Measurements from ENCODE around the gene ZNF616. TPM values are rescaled to one million over a fixed set of nuclear protein-coding genes. Genes with fewer than 3 reads are reported as not detected.

The ZNF616 gene
- total and polyA plus RNA-seq, 8 donors, result 2.4 to 9.1 (median 4.8) TPM

DNA sequence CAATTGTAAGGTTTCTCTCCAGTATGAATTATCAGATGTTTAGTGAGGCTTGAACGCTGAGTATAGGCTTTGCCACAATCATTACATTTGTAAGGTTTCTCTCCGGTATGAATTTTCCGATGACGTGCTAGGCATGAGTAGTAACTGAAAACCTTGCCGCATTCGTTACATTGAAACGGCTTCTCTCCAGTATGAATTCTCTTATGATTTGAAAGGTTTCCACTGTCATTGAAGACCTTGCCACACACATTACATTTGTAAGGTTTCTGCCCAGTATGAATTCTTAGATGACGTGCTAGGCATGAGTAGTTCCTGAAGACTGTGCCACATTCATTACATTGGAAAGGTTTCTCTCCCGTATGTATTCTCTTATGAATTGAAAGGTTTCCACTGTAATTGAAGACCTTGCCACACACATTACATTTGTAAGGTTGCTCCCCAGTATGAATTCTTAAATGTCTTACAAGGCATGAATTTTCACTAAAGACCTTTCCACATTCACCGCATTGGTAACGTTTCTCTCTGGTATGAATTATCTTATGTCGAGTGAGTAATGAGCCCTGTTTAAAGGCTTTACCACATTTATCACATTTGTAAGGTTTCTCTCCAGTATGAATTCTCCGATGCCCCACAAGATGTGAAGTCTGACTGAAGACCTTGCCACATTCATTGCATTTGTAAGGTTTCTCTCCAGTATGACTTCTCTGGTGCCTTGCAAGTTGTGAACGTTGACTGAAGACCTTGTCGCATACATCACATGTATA is 16.0 kb upstream of the ZNF616 start:
- FAIRE-seq (no peak), ATAC-seq (no peak), DNase-seq (no peak)
- no peak for TF ChIP-seq CTCF (IDR thresholded peaks at IDR 0.05)
- Histone ChIP-seq H3K4me3 (no peak overlapping the region), H3K4me1 (no peaks in the 10 kb centered on the region), H3K27me3 (no peaks in the 10 kb centered on the region), H3K27ac (no peak overlapping the region), H3K9me3 (peaks cover 0 to 15% (median 0%) of the 10 kb centered on the region in 4 donors), H3K36me3 (peaks cover 2 to 11% (median 10%) of the 10 kb centered on the region in 3 donors)
- intact Hi-C loops (cut with DNase I), result no loop called here
- WGBS, 2 donors, result 97 to 98% methylated on average over 15 of the region's 15 CpGs

DNA sequence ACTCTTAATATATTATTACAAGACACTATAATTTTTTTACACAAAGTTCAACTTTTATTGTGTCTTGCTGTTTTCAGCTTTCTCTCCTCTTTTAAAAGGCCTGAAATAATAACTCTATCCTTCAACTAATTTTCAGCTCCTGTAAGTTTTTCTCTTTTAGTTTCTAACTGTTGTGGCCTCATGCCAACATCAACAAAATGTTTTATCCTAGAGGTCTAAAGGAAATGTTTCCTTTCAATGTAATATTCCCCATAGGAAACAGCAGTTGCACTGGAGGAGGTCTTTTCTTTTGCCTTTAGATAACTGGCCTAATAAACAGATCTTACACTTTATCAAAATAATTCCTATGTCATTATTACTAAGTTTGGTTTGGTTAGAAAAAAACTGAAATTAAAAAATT is 8.5 kb upstream of the ZNF616 start:
- intact Hi-C loops (cut with DNase I), result no loop called here
- Histone ChIP-seq H3K4me1 (no peaks in the 10 kb centered on the region), H3K27ac (no peak overlapping the region), H3K27me3 (no peaks in the 10 kb centered on the region), H3K9me3 (no peaks in the 10 kb centered on the region), H3K4me3 (no peak overlapping the region), H3K36me3 (no peaks in the 10 kb centered on the region)
- TF ChIP-seq CTCF (IDR thresholded peaks at IDR 0.05), result no peak
- DNase-seq (no peak), ATAC-seq (no peak), FAIRE-seq (no peak)

DNA sequence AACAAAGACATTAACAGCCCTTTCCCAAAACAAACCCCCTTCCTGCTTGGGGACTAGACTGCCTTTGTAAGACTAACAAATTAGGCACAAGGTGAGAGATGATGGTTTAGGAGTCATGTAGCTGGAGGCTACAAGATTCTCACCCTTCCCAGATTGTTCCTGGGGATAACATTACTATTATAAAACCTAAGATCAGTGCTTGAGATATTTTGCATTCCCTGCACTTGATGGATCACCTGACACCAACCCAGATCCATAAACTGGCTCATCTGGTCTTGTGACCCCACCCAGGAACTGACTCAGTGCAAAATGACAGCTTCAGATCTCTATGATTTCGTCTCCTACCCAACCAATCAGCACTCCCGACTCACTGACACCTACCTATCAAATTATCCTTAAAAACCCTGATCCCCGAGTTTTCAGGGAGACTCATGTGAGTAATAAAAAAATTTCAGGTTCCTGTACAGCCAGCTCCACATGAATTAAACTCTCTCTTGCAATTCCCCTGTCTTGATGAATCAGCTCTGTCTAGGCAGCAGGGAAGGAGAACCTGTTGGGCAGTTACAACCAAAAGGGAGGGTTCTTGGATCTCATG is 2.4 kb upstream of the ZNF616 start:
- no peaks in the 10 kb centered on the region for H3K9me3 ChIP-seq
- intact Hi-C loops (cut with DNase I), result no loop called here
- FAIRE-seq, result no peak
- no peak overlapping the region for H3K4me3 ChIP-seq
- no peak for TF ChIP-seq CTCF (IDR thresholded peaks at IDR 0.05)
- H3K27me3 ChIP-seq, result no peaks in the 10 kb centered on the region
- no peak overlapping the region for H3K27ac ChIP-seq
- WGBS, 2 donors, result 73 to 77% methylated on average over 3 of the region's 3 CpGs
- peaks cover 6 to 11% (median 7%) of the 10 kb centered on the region in 3 donors for H3K4me1 ChIP-seq
- H3K36me3 ChIP-seq, result no peaks in the 10 kb centered on the region
- no peak for ATAC-seq
- DNase-seq, result no peak

- intact Hi-C loops (cut with DNase I), result no loop called here
- no peak for DNase-seq
- no peak for TF ChIP-seq CTCF (IDR thresholded peaks at IDR 0.05)
- no peak for ATAC-seq
- 71 to 80% methylated on average over 2 of the region's 2 CpGs for WGBS, 2 donors
- no peak overlapping the region for H3K4me3 ChIP-seq
- no peak for FAIRE-seq
- H3K4me1 ChIP-seq, result peaks cover 6 to 11% (median 7%) of the 10 kb centered on the region in 3 donors
- no peak overlapping the region for H3K27ac ChIP-seq
- H3K9me3 ChIP-seq, result no peaks in the 10 kb centered on the region
- no peaks in the 10 kb centered on the region for H3K27me3 ChIP-seq
- no peaks in the 10 kb centered on the region for H3K36me3 ChIP-seq
These were observed 1.5 kb upstream of the ZNF616 start for GRCh38 chr19:52141203-52141602.
